ENCODE data around the gene SSMEM1. TPM values are rescaled to one million over a fixed set of nuclear protein-coding genes. Genes with fewer than 3 reads are reported as not detected.

SSMEM1 gene
- total RNA-seq = not detected in 2 replicates
- long read RNA-seq = 0 reads

GRCh38 chr7:130207642-130208041 lies at the start of gene SSMEM1:
Gene SSMEM1 (plus strand): TSS chr7:130207860. CDS start chr7:130207911, 51 bp downstream.
- peaks cover 5% of the 10 kb centered on the region for H3K36me3 Mint-ChIP-seq (ENCODE audit: unreplicated experiment)
- H3K27me3 Mint-ChIP-seq (ENCODE audit: unreplicated experiment) = no peaks in the 10 kb centered on the region
- no peak within 1 kb of the TSS for H3K27ac Mint-ChIP-seq (ENCODE audit: unreplicated experiment)
- H3K9me3 Mint-ChIP-seq (ENCODE audit: unreplicated experiment) = no peaks in the 10 kb centered on the region
- DNase-seq (ENCODE audit: extremely low spot score, unreplicated experiment) = no peak
- no peak for TF ChIP-seq CTCF (IDR thresholded peaks at IDR 0.05)
- H3K4me1 Mint-ChIP-seq (ENCODE audit: unreplicated experiment) = peaks cover 30% of the 10 kb centered on the region
- H3K4me3 Mint-ChIP-seq (ENCODE audit: unreplicated experiment) = no peak within 1 kb of the TSS

GRCh38 chr7:130160023-130160422 lies 47.6 kb upstream of the SSMEM1 start:
- Mint-ChIP-seq H3K27ac (ENCODE audit: unreplicated experiment) (no peak overlapping the region), H3K4me3 (ENCODE audit: unreplicated experiment) (no peak overlapping the region), H3K9me3 (ENCODE audit: unreplicated experiment) (peaks cover 7% of the 10 kb centered on the region), H3K4me1 (ENCODE audit: unreplicated experiment) (no peaks in the 10 kb centered on the region), H3K27me3 (ENCODE audit: unreplicated experiment) (no peaks in the 10 kb centered on the region), H3K36me3 (ENCODE audit: unreplicated experiment) (peaks cover 41% of the 10 kb centered on the region)
- peak; percentile 36 for DNase-seq (ENCODE audit: extremely low spot score, unreplicated experiment)
- TF ChIP-seq CTCF (IDR thresholded peaks at IDR 0.05) = no peak

- DNase-seq (ENCODE audit: extremely low spot score, unreplicated experiment) = peak; percentile 54
- H3K36me3 Mint-ChIP-seq (ENCODE audit: unreplicated experiment) = peaks cover 42% of the 10 kb centered on the region
- H3K27me3 Mint-ChIP-seq (ENCODE audit: unreplicated experiment) = no peaks in the 10 kb centered on the region
- H3K4me3 Mint-ChIP-seq (ENCODE audit: unreplicated experiment) = no peak overlapping the region
- no peak overlapping the region for H3K27ac Mint-ChIP-seq (ENCODE audit: unreplicated experiment)
- TF ChIP-seq CTCF (IDR thresholded peaks at IDR 0.05) = no peak
- no peaks in the 10 kb centered on the region for H3K4me1 Mint-ChIP-seq (ENCODE audit: unreplicated experiment)
- H3K9me3 Mint-ChIP-seq (ENCODE audit: unreplicated experiment) = peaks cover 7% of the 10 kb centered on the region
These were observed 47.2 kb upstream of the SSMEM1 start for GRCh38 chr7:130160455-130160854.

- H3K36me3 Mint-ChIP-seq (ENCODE audit: unreplicated experiment) = peaks cover 43% of the 10 kb centered on the region
- H3K9me3 Mint-ChIP-seq (ENCODE audit: unreplicated experiment) = peaks cover 7% of the 10 kb centered on the region
- no peak overlapping the region for H3K27ac Mint-ChIP-seq (ENCODE audit: unreplicated experiment)
- H3K4me3 Mint-ChIP-seq (ENCODE audit: unreplicated experiment) = no peak overlapping the region
- H3K4me1 Mint-ChIP-seq (ENCODE audit: unreplicated experiment) = no peaks in the 10 kb centered on the region
- peak; percentile 67 for DNase-seq (ENCODE audit: extremely low spot score, unreplicated experiment)
- no peaks in the 10 kb centered on the region for H3K27me3 Mint-ChIP-seq (ENCODE audit: unreplicated experiment)
- no peak for TF ChIP-seq CTCF (IDR thresholded peaks at IDR 0.05)
These were observed 45.5 kb upstream of the SSMEM1 start for GRCh38 chr7:130162196-130162595.

- Mint-ChIP-seq H3K36me3 (ENCODE audit: unreplicated experiment) (peaks cover 36% of the 10 kb centered on the region), H3K4me3 (ENCODE audit: unreplicated experiment) (no peak overlapping the region), H3K27ac (ENCODE audit: unreplicated experiment) (no peak overlapping the region), H3K27me3 (ENCODE audit: unreplicated experiment) (no peaks in the 10 kb centered on the region), H3K4me1 (ENCODE audit: unreplicated experiment) (no peaks in the 10 kb centered on the region), H3K9me3 (ENCODE audit: unreplicated experiment) (no peaks in the 10 kb centered on the region)
- TF ChIP-seq CTCF (IDR thresholded peaks at IDR 0.05) = no peak
- no peak for DNase-seq (ENCODE audit: extremely low spot score, unreplicated experiment)
These were observed 33.3 kb upstream of the SSMEM1 start for GRCh38 chr7:130174237-130174959.

Measured in osteocyte (in vitro differentiated cells).